Esophagus mucosa (tissue), 1 donor: ENCODE results near the gene LSM7. TPM values are rescaled to one million over a fixed set of nuclear protein-coding genes. Genes with fewer than 3 reads are reported as not detected.

Experiments
- ATAC-seq: fragments of 200-7000 bp; cut with Tn5 transposase; one replicate; pipeline ENCODE4 v1.9.1; 2020
- total RNA-seq: library from RNA; stranded (reverse); gene quantifications from one replicate; pipeline ENCODE4 v1.2.4, GENCODE V29; 2023
- donor health status: DM: yes; HTN: yes; CAD: no.

LSM7 gene
- total RNA-seq, 1 donor from 2014 or later = 98.9 TPM

GRCh38 chr19:2321565-2322283, 6.7 kb downstream of the LSM7 start:
- ATAC-seq = no peak

GRCh38 chr19:2320939-2321338, 7.4 kb downstream of the LSM7 start:
- ATAC-seq = peak; percentile 35

- peak; percentile 58 for ATAC-seq
Measured at GRCh38 chr19:2320049-2320448, 8.3 kb downstream of the LSM7 start.

GRCh38 chr19:2319551-2319950, 8.8 kb downstream of the LSM7 start:
- ATAC-seq = no peak

GRCh38 chr19:2318923-2319322, 9.5 kb downstream of the LSM7 start:
- ATAC-seq = no peak

- ATAC-seq = no peak
Measured at GRCh38 chr19:2317756-2318155, 10.6 kb downstream of the LSM7 start.

GRCh38 chr19:2317300-2317699, 11.1 kb downstream of the LSM7 start:
- ATAC-seq = no peak

GRCh38 chr19:2315818-2316353, 12.5 kb downstream of the LSM7 start:
- ATAC-seq = peak; percentile 35

- ATAC-seq = no peak
Measured at GRCh38 chr19:2315121-2315817, 13.1 kb downstream of the LSM7 start.

GRCh38 chr19:2312820-2313501, 15.4 kb downstream of the LSM7 start:
- ATAC-seq = no peak

- ATAC-seq = no peak
Measured at GRCh38 chr19:2311093-2311492, 17.3 kb downstream of the LSM7 start.

- ATAC-seq = no peak
Measured at GRCh38 chr19:2309734-2310362, 18.5 kb downstream of the LSM7 start.

- no peak for ATAC-seq
Measured at GRCh38 chr19:2308114-2308556, 20.3 kb downstream of the LSM7 start, which contains the start of gene LINGO3. Gene LINGO3 (minus strand): TSS chr19:2308154. CDS start chr19:2291776, 16,378 bp downstream.

GRCh38 chr19:2307518-2308012, 20.8 kb downstream of the LSM7 start:
- ATAC-seq = no peak

GRCh38 chr19:2306971-2307370, 21.4 kb downstream of the LSM7 start:
- ATAC-seq = no peak

- no peak for ATAC-seq
Measured at GRCh38 chr19:2306281-2306806, 22.0 kb downstream of the LSM7 start.

- ATAC-seq = no peak
Measured at GRCh38 chr19:2305452-2306280, 22.7 kb downstream of the LSM7 start.

- no peak for ATAC-seq
Measured at GRCh38 chr19:2303211-2303798, 25.1 kb downstream of the LSM7 start.

- ATAC-seq = peak; percentile 38
Measured at GRCh38 chr19:2302319-2303210, 25.8 kb downstream of the LSM7 start.

- ATAC-seq = no peak
Measured at GRCh38 chr19:2300533-2300932, 27.9 kb downstream of the LSM7 start.
